ENCODE results near the gene KRT28. TPM values are rescaled to one million over a fixed set of nuclear protein-coding genes. Genes with fewer than 3 reads are reported as not detected.

The KRT28 gene
- total and polyA plus RNA-seq, 12 donors: not detected

DNA sequence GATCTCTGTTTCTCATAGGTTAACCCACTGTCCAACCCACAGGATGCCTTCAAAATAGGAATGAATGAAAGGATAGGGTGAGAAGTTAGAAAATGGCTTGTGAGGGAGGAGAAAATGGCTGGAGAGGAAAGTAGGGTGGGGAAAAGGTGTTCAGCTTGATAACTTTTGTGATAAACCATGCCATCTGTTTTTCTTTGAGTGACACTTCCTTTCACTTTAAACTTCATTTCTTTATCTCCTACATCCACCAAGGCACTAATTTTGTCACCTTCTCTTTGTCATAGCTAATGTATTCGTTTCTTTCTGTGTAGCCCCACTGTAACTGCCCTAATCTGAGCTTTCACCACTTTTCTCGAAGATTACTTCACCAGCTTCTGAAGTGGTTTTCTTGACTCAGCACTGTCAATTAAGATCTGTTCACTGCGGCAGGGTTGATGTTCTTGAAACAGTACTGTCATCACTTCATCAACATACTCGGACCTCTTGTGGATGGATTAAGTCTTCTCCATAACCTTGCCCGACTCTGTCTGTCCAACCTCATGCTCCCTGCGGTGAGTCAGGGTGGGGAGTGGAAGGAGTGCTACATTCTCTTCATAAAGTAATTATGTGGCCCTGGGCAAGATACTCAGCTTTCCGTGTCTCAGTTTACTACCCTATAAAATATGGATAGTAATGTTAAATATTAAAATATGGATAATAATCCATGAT is 28.1 kb upstream of the KRT28 start:
- TF ChIP-seq, protein P1, sequence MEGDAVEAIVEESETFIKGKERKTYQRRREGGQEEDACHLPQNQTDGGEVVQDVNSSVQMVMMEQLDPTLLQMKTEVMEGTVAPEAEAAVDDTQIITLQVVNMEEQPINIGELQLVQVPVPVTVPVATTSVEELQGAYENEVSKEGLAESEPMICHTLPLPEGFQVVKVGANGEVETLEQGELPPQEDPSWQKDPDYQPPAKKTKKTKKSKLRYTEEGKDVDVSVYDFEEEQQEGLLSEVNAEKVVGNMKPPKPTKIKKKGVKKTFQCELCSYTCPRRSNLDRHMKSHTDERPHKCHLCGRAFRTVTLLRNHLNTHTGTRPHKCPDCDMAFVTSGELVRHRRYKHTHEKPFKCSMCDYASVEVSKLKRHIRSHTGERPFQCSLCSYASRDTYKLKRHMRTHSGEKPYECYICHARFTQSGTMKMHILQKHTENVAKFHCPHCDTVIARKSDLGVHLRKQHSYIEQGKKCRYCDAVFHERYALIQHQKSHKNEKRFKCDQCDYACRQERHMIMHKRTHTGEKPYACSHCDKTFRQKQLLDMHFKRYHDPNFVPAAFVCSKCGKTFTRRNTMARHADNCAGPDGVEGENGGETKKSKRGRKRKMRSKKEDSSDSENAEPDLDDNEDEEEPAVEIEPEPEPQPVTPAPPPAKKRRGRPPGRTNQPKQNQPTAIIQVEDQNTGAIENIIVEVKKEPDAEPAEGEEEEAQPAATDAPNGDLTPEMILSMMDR (IDR thresholded peaks at IDR 0.05): no peak
- TF ChIP-seq POLR2A (IDR thresholded peaks at IDR 0.05): no peak
- Histone ChIP-seq H3K4me1 (replicated peaks in 1 of 2) (no peaks in the 10 kb centered on the region), H3K27ac (peak overlapping the region in 3 of 5 donors; percentile 2 to 69 (median 9))

DNA sequence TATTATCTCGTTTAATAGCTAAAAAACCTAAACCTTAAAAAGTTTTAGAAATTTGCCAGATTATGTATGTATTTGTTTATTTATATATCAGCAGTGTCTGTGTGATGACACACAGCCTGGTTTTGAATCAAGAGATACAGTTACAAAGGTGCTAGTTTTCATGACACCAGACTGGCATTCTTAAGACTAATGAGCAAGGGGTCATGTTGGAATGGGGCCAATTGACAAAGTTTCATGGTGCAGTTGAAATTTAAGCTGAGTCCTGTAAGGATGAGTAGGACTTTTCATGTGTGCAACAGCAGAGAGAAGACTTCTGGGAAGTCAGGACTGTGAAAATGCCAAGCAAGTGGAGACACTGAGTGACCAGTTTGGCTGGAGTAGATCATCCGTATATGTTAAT is 25.8 kb upstream of the KRT28 start:
- intact Hi-C loops (cut with DNase I): no loop called here
- H3K27ac ChIP-seq: no peak overlapping the region
- H3K27me3 ChIP-seq: no peaks in the 10 kb centered on the region
- TF ChIP-seq, protein P1 (IDR thresholded peaks at IDR 0.05): no peak
- TF ChIP-seq POLR2A (IDR thresholded peaks at IDR 0.05): no peak
- no peak overlapping the region for H3K4me3 ChIP-seq
- H3K9me3 ChIP-seq (replicated peaks in 1 of 3): no peaks in the 10 kb centered on the region
- no peaks in the 10 kb centered on the region for H3K4me1 ChIP-seq (replicated peaks in 1 of 2)
- H3K36me3 ChIP-seq (replicated peaks in 1 of 2): no peaks in the 10 kb centered on the region
- DNase-seq: no peak
- 87 to 94% (median 90%) methylated on average over 2 of the region's 2 CpGs for WGBS, 4 donors

More for the DNA sequence above, 28.1 kb upstream of the KRT28 start:
- no peaks in the 10 kb centered on the region for H3K27me3 ChIP-seq
- DNase-seq: no peak
- intact Hi-C loops (cut with DNase I): no loop called here
- no peaks in the 10 kb centered on the region for H3K9me3 ChIP-seq (replicated peaks in 1 of 3)
- 70 to 83% (median 77%) methylated on average over 7 of the region's 7 CpGs for WGBS, 4 donors
- no peak overlapping the region for H3K4me3 ChIP-seq
- no peaks in the 10 kb centered on the region for H3K36me3 ChIP-seq (replicated peaks in 1 of 2)

DNA sequence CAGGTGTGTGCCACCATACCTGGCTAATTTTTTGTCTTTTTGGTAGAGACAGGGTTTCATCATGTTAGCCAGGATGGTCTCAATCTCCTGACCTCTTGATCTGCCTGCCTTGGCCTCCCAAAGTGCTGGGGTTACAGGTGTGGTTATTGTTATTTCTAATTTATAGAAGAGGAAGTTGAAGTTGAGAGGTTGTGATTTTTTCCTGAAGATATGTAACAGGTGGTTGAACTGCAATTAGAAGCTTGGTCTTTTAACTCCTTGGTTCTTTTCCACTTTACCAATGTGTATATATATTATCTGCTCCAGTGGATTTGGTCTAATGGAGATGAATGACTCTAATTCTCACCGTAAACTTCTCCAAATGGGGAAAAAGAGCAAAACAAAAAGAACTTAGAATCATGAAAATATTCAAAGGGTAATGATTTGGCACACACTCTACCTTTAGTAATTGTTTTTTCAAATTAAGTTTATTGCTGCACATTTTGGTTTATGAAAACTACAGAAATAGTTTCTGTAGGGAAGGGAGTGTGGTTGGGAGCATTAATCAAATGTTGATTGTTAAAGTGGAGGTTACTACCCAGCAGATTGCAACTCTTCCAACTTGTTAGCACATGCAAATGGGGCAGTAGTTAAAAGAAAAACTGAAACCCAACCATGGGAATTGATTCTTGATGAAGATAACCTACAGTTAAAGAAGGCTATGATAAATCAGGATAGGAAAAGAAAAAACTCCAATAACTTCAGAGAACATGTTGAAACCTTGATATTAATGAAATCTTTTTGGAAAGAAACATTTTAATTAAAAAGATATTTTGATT is 24.5 kb upstream of the KRT28 start:
- Histone ChIP-seq H3K27me3 (no peaks in the 10 kb centered on the region), H3K4me1 (replicated peaks in 1 of 2) (peaks cover 0 to 7% of the 10 kb centered on the region in 2 donors), H3K9me3 (replicated peaks in 1 of 3) (no peaks in the 10 kb centered on the region), H3K4me3 (no peak overlapping the region), H3K27ac (no peak overlapping the region), H3K36me3 (replicated peaks in 1 of 2) (no peaks in the 10 kb centered on the region)
- TF ChIP-seq POLR2A (IDR thresholded peaks at IDR 0.05): no peak
- TF ChIP-seq, protein P1 (IDR thresholded peaks at IDR 0.05): no peak
- no peak for DNase-seq
- WGBS, 4 donors: 94 to 100% (median 98%) methylated on average over 1 of the region's 1 CpG
- intact Hi-C loops (cut with DNase I): no loop called here

DNA sequence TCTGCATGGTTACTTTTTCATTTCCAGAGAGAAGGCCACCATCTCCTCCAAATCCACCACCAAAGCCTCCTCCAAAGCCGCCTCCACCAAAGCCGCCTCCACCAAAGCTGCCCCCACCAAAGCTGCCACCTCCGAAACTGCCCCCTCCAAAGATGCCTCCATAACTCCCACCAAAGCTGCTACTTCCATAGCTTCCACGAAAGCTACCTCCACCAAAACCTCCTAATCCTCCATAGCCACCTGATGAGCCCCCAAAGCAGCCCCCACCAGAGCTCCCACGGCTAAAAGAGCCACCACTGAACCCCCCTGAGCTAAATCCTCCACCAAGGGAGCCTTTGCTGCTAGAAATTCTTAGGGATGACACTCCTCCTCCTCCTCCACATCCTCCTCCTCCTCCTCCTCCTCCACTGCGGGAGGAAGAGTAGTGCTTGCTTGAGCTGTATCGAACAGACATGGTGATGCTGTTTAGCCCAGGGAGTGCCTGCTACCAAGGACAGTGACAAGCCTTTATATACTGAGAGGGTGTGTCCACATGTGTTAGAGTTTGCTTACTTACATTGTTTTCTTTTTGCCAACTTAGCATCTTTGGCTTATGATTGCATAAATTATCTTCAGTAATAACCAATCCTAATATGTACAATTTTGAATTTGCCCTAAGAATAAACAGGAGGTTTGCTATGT is 22.5 kb upstream of the KRT28 start, which contains the start of gene KRT10:
Gene KRT10, minus strand, starts transcription at position 483 of the 681 bp plus-strand sequence. Its CDS starts 29 bp downstream, at position 454.
- H3K9me3 ChIP-seq (replicated peaks in 1 of 3): no peaks in the 10 kb centered on the region
- peaks cover 0 to 7% of the 10 kb centered on the region in 2 donors for H3K4me1 ChIP-seq (replicated peaks in 1 of 2)
- 87 to 96% (median 92%) methylated on average over 7 of the region's 7 CpGs for WGBS, 4 donors
- no peaks in the 10 kb centered on the region for H3K27me3 ChIP-seq
- intact Hi-C loops (cut with DNase I): no loop called here
- no peak within 1 kb of the TSS for H3K4me3 ChIP-seq
- H3K36me3 ChIP-seq (replicated peaks in 1 of 2): no peaks in the 10 kb centered on the region
- no peak within 1 kb of the TSS for H3K27ac ChIP-seq
- TF ChIP-seq, protein P1 (IDR thresholded peaks at IDR 0.05): no peak
- no peak for TF ChIP-seq POLR2A (IDR thresholded peaks at IDR 0.05)
- DNase-seq: no peak

Measured in adrenal gland (tissue), 12 donors.